Stimulated activated CD8-positive, alpha-beta memory T cell treated with anti-CD3 and anti-CD28 coated beads, Interleukin-7, amount 100 ng/mL, for 24 hours (primary cell): ENCODE data around the gene ISM1.

Source experiments
- DNase-seq: peaks from one replicate; pipeline ENCODE4 v3.0.0-alpha.2; 2020; ENCODE audit warnings: low read depth

Gene ISM1

DNA sequence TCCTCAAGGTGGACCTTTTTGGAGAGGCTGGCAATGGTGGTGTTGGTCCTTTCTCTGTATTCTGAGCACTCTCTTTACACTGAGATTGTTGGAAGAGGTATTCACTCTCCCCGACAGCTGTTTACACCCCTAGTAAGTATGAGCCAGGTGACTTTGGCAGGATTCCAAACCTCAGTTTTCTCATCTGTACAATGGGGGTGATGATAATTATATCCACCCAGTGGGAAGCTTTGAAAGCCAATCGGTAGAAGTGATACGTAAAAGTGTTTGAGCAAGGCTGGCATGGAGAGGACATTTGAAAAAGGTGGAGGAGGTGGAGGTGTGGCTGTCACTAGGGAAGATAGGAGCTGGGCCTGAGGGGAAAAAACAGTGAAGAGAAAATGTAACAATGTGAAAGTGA is 35.5 kb downstream of the ISM1 start:
- DNase-seq, result no peak

DNA sequence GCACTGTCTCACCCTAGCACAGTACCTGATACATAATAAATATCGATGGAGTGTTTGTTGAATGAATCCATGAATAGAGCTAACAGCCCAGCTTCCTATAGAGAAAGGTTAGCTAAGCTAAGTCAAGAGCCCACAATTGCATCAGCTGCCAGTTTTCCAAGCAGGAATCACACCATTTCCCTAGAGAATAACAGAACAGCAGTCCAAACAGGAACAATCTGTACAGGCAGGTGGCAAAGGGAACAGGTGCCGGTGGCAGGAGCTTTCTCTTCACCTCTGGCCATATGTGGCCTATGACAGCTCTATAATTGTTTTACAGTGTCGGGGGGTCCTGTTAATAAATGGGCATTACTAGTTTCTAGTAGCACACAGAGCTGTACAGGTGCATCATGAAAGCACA is 38.8 kb downstream of the ISM1 start:
- DNase-seq, result no peak

DNA sequence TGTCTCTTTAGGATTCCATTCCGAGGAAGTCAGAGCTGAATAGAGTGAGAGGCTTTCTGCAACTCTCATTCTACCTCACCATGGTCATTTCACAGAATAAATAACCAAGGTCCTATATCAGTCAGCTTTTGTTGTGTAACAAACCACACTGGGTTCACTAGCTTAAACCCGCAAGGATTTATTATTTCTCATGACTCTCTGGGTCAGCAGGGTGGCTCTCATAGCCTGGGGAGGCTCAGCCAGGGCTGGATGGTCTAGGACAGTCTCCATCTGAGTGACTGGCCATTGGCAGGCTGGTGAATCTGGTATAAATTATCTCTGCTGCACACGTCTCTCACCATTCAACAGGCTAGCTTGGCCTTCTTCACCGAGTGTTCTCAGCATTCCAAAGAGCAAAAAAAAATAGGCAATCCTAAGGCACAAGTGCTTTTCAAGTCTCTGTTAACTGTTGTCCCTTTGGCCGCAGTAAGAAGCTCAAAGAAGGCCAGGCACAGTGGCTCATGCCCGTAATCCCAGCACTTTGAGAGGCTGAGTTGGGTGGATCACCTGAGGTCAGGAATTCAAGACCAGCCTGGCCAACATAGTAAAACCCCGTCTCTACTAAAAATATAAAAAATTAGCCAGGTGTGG is 39.7 kb downstream of the ISM1 start:
- DNase-seq, result no peak

DNA sequence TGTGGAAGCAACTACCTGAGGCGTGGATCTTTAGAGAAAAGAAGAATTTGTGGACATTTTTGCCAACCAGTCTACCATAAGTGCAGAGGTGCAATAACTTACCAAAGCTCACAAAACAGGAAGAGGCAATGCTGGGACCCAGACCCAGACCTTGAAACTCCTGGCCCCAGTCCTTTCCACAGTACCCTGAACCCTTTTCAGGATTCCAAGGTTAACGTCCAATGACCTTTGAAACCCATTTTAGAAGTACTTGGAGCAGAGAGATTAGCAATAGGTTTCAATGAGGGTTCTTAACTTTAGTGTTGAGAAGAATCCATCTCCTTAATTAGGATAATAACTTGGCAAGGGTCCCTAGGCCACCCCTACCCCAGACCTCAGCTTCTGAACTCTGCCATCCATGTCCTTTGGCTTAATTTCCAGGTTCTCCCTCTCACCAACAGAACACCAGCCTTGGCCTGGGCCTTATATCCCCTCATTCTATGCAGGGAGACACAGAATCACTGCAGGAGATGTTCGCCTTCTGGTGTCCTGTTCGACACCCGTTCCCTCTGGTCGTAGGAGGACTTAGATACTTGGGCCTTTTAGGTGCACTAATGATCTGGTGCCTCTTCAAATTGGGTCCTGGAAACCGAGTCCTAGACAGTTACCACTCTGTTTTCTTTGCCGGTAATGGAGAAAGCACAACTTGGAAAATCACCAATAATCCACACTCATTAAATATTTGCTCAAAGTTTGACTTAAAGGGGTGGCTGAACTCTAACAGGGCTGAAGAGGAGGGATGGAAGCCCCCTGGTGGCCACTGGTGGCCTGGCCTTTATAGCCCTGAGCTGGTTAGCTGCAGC is 40.6 kb downstream of the ISM1 start:
- peak; percentile 38 for DNase-seq

- DNase-seq, result no peak
Observed at GRCh38 chr20:13262302-13262650, 41.2 kb downstream of the ISM1 start.

DNA sequence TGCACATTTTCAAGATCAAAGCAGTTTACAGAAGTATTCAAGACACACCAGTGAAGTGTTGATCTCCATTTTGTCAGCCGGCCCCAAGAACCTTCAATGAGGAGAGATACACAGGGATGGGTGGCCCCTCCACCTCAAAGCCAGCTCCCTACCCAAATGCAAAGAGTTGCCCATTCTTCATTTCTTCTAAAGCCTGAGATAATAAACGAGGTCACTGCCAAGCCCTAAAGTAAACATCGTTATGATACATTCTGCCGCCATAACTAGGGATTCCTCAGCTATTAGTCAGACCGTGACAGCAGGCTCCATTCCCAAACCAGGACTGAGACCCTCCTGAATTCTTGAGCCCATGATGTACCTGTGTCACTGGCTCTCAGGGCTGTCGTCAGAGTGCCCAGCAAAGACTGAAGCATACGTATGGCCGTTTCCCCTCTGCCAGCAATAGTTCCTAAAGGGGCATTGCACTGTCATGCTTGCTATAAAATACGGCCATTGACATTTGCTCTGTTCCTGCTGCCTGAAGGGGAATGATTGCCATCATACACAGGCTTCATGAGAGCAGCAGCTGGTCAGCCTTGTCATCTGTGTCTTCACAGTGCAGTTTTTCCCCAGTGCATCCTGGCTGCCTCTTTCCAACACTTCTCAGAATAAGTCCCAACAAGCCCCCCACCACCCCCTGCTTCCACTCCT is 41.7 kb downstream of the ISM1 start:
- DNase-seq, result no peak

DNA sequence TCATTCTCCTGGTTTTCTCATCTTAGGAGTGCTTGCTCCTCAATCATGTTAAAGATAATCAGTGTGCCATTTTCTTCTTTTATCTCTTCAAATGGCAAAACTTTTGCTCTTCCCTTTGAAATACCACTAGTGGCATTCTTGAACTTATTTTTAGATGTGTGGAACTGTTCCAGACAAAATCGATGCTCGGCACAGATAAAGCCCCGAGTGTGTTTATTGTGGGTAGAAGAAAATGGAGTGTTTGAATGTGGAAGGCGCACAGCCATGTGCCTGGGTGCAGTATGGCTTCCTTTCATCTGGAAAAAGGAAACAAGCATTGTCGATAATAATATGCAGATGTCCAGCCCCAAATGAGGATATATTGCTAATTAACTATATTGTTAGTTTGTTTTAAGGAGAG is 42.4 kb downstream of the ISM1 start:
- DNase-seq, result no peak

DNA sequence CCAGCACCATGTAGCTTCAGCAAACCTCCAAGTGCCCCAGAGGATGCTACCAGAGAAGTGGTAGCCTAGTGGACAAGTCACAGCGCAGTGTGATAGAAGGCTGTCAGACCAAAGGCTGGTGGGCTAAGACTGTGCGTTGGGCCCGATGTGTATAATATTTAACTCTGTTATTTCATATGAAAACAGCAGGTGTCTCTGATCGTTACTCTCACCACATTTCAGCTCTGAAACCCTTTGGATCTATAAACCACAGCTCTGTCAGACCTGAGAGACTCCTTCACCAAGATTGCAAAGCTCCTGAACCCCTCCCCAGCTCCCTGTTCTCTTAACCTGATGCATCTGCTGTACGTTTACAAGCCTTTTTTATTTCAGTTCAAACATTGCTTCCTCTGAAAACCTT is 43.8 kb downstream of the ISM1 start:
- no peak for DNase-seq

DNA sequence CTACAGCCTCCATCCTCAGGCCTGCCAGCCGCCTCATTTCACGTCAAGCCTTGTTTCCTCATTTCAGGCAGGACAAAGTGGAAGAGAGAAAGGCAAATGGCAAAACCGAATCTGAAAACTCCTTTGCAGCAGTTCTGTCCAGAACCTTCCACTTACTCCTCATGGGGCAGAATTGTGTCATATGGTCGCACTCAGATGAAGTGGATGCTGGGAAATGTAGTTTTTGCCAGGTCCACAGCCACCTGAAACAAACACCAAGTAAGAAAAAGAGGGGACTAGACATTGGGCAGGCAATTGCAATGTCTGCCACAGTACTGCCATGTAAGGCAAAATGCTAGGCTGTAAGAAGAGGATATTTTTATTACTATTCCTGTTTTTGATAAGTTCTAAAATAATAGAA is 44.9 kb downstream of the ISM1 start:
- DNase-seq, result no peak

GRCh38 chr20:13267231-13267630 is 46.2 kb downstream of the ISM1 start:
- no peak for DNase-seq

DNA sequence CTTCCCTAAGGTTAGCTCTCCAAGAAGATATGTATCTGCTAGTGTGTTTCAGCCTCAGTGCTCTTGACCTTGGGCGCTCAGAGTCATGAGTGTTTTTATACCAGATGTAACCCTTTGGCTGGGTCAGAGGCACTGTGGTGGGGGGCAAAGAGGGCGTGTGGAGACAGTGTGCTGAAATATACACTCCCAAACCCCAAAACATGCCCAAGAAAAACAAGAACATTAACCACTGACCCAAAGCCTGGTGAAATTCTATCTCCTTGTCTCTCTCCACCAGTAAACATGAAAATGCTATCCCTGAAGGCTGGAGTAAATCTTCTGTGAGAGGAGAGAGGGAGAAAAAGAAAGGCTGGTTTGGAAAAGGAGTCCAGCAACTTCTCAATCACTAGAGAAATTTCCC is 47.9 kb downstream of the ISM1 start:
- DNase-seq, result no peak

DNA sequence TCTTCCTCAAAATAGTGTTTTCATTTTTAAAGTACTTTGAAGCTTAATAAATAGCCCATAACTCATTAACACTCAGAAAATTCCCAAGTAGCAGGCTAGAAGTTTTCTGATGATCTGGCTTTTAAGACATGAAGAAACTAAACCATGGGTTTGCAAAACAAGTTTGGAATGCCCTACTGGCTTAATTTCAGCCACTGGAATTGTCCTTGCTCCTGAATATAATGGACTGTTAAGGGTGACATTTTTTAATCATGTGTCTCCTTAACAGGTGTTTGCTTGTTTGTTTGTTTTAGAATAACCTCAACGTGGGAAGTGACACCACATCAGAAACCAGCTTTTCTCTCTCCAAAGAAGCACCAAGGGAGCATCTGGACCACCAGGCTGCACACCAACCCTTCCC is 49.1 kb downstream of the ISM1 start:
- no peak for DNase-seq

DNA sequence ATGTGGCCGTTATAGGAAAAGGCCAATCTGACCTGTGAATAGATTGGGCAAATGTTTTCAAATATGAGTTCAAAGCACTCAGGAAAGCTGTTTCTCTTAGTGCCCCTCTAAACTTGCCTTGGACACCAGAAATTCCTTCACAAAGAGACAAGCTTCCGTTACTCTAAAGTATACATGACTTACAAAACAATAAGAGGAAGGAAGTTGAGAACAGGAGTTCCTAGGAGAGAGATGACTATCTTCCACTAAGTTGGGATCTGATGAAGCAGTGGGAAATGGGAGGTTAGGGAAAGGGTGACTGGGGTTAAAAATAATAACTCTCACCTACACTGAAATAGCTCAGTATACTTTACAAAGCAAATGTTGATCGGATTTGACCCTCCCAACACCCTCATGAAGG is 50.0 kb downstream of the ISM1 start:
- DNase-seq, result no peak

GRCh38 chr20:13271977-13272975 is 51.2 kb downstream of the ISM1 start:
- no peak for DNase-seq

DNA sequence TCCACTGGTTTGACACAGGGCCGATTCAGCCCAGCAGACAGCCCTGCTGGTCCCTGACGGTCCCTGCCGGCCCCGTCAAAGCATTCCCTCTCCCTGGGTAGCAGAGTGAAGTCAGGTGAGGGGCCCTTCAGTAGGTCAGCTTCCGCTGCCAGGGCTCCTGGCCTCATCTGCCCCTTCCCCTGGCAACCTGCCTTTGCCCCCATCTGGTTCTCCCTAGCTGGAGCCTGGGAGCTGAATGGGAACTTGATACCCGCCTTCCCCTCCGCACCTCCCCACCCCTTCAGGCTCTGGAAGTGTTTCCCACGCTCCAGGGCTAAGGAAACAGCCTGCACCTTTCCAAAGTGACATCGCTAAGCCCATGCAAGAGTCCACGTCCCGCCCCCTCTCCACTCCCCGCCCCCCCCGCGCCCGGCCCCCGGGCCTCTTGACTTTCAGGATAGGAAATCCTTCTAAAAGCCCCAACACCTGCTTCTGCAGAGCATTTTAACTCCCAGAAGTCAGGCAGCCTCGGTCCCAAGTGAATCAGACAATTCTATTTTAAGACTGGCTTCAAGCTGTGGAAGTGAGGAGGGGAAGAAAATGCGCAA is 53.3 kb downstream of the ISM1 start:
- no peak for DNase-seq

DNA sequence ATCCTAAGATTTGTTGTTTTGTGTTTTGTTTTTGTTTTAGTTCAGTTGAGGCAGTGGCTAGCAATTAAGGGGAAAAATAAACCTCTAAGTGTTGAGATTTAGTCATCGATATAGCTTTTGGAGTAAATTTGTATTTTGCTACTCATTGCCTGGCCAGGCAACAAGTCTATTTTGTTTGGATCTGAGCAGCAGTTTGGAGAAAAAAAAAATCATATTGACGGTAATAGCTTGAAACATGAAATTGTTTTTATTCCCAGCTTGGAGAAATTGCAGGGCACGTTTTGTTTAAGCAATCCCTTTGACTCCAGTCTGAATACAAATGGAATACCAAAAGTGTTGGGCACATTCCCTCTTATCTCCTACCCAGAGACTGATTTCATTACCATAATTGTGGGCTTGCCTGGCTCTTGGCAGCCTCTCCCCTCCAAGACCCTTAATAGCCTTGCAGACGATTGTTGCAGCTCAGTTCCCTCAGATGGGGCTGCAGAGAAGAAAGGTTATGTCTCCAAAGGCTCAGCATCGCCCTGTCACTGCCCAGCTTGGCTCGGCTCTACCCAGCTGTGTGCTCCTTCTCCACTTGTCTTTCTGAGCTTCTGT is 56.0 kb downstream of the ISM1 start:
- no peak for DNase-seq

GRCh38 chr20:13277663-13278295 is 56.7 kb downstream of the ISM1 start:
- DNase-seq, result no peak

DNA sequence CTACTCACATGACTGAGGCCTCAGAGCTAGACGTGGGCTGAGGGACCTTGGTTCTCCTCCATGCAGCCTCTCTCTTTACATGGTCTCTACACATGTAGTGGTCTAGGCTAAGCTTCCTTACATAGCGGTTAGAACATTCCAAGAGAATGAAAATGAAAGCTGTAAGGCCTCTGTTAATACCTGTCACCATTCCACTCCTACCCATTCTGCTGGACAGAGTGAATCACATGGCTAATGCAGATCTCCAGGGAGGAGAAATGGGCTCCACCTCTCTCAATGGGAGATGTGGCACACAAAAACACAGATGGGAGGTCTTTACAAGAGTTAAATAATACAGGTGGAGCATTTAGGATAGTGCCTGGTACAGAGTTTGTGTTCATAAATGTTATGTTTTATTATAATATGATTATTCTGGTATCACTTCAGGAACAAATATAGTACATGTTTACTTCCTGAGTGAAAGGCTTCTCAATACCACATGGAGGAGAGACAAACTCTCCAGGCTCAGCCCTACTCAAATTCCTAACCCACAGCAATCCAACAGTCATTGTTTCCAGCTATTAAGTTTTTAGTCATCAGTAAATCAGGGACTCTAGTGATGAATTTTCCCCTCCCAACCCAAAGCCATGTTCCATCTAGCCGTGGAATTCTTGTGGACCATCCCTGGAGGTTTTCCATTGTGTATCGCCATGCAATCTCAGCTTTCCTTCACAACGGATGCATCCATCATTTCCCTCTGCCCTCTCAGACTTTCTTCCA is 57.9 kb downstream of the ISM1 start:
- no peak for DNase-seq

- no peak for DNase-seq
Observed at GRCh38 chr20:13280609-13281324, 59.7 kb downstream of the ISM1 start.
